ENCODE results near the gene WASHC3. TPM values are rescaled to one million over a fixed set of nuclear protein-coding genes. Genes with fewer than 3 reads are reported as not detected.

WASHC3 gene
- total and polyA plus RNA-seq, 2 experiments from 2014 or later: 6.6 to 24.6 TPM

DNA sequence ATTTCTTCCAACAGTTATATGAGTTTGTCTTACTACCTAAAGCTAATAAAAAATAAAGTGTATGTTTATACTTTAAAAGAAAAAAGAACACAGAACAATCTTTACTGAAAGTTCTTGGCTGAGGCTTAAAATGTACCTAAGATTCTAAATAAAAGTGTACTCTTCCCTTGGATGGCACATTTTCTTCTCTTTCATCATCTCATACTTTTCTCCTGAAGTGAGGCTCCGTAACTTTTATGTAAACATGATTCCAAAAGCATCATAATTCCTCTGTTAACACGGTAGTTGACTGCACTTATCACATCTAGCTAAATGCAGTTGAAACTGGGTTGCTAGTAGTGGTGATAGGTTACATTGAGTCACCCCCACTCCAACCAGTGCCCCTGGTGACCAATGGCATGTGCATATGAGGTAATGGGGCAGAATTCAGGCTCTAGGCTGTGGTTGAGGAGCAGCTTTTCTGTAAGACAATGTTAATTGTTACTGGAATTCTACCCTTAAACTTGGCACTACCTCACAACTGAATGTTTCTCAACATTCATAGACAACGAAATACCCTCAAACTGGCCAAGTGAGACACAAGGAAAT is 38.4 kb downstream of the WASHC3 start (continued):
- TF ChIP-seq STAT1 (IDR thresholded peaks at IDR 0.05; ENCODE audit: unreplicated experiment) (no peak), JUNB (IDR thresholded peaks at IDR 0.05; ENCODE audit: unreplicated experiment) (no peak), ZNF114 (CRISPR knock-in tag; IDR thresholded peaks at IDR 0.05) (no peak), POLR2AphosphoS5 (IDR thresholded peaks at IDR 0.05; ENCODE audit: low read depth) (no peak), CREB1 (CRISPR knock-in tag; IDR thresholded peaks at IDR 0.05; ENCODE audit: low read depth) (no peak), CTCF (conservative IDR thresholded peaks at IDR 0.05; ENCODE audit: low read depth in 2 of 2) (no peak), NANOG (IDR thresholded peaks at IDR 0.05; ENCODE audit: borderline replicate concordance) (no peak)
- TF ChIP-seq, protein P1, sequence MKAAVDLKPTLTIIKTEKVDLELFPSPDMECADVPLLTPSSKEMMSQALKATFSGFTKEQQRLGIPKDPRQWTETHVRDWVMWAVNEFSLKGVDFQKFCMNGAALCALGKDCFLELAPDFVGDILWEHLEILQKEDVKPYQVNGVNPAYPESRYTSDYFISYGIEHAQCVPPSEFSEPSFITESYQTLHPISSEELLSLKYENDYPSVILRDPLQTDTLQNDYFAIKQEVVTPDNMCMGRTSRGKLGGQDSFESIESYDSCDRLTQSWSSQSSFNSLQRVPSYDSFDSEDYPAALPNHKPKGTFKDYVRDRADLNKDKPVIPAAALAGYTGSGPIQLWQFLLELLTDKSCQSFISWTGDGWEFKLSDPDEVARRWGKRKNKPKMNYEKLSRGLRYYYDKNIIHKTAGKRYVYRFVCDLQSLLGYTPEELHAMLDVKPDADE (IDR thresholded peaks at IDR 0.05): no peak

GRCh38 chr12:102022286-102022685 is 39.5 kb downstream of the WASHC3 start:
- no peak for ATAC-seq
- TF ChIP-seq ZNF114 (CRISPR knock-in tag; IDR thresholded peaks at IDR 0.05) (no peak), ZNF331 (CRISPR knock-in tag; IDR thresholded peaks at IDR 0.05; ENCODE audit: low read depth) (no peak)

DNA sequence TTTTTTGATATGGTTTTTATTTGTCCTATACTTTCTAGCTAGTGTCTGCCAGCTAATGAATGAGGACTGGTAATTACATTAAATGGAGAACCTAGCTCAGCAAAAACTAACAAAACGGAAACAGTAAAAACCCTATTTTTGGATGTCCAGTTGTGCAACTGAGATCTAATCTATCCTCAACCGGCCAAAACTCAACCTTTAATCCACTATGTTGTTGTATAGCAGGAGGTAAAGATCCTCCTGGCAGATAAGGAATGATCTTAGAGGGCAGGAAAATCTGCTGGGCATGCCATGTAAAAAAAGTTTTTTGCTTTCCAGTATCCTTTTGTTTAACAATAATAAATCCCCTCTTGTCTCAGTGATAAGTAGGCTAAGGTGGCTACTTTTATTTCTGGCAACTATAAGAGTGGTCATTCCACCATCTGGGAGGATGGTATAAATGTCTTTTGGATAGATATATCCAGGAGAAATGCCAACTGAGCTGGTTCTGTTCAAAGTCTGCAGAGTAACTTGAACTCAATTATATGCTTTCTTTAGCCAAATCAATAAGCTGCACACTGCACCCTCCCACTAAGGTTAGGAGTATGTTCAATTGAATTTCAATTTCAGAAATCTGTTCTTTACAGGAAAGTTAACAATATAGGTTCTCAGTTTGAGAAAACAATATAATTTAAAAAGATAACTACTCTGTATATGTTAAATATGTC is 40.1 kb downstream of the WASHC3 start:
- no peaks in the 10 kb centered on the region for H3K27me3 ChIP-seq (ENCODE audit: insufficient read depth)
- H3K4me1 Mint-ChIP-seq: no peaks in the 10 kb centered on the region
- H4K20me1 ChIP-seq (replicated peaks; ENCODE audit: insufficient read depth): no peaks in the 10 kb centered on the region
- no peaks in the 10 kb centered on the region for H3K79me2 ChIP-seq (replicated peaks; ENCODE audit: insufficient read depth)
- H3K27ac Mint-ChIP-seq: no peak overlapping the region
- DNase-seq (ENCODE audit: low spot score) (no peak), ATAC-seq (no peak)
- no peaks in the 10 kb centered on the region for H3K9me3 Mint-ChIP-seq
- no peaks in the 10 kb centered on the region for H3K4me1 ChIP-seq (ENCODE audit: insufficient read depth)
- H3K9me2 ChIP-seq (ENCODE audit: insufficient read depth): no peaks in the 10 kb centered on the region
- no peaks in the 10 kb centered on the region for H3F3A ChIP-seq (replicated peaks; ENCODE audit: low read depth)
- H3K27ac ChIP-seq (ENCODE audit: low read depth): no peak overlapping the region
- H3K36me3 Mint-ChIP-seq (ENCODE audit: low read depth): no peaks in the 10 kb centered on the region
- no peaks in the 10 kb centered on the region for H3K36me3 ChIP-seq (ENCODE audit: insufficient read depth)
- H2AFZ ChIP-seq: no peak overlapping the region
- H3K27me3 Mint-ChIP-seq (ENCODE audit: insufficient read depth, low read depth, poor library complexity): no peaks in the 10 kb centered on the region
- H3K4me3 Mint-ChIP-seq: no peak overlapping the region
- no peak overlapping the region for H3K4me3 ChIP-seq
- H3K4me2 ChIP-seq: no peak overlapping the region
- TF ChIP-seq ZNF114 (CRISPR knock-in tag; IDR thresholded peaks at IDR 0.05) (no peak), STAT1 (IDR thresholded peaks at IDR 0.05; ENCODE audit: unreplicated experiment) (no peak), ZNF331 (CRISPR knock-in tag; IDR thresholded peaks at IDR 0.05; ENCODE audit: low read depth) (no peak), ZNF462 (CRISPR knock-in tag; IDR thresholded peaks at IDR 0.05) (no peak)

More at GRCh38 chr12:102022286-102022685, 39.5 kb downstream of the WASHC3 start:
- H3K4me2 ChIP-seq: no peak overlapping the region
- Mint-ChIP-seq H3K27me3 (ENCODE audit: insufficient read depth, low read depth, poor library complexity) (no peaks in the 10 kb centered on the region), H3K27ac (no peak overlapping the region), H3K36me3 (ENCODE audit: low read depth) (no peaks in the 10 kb centered on the region), H3K4me3 (no peak overlapping the region), H3K4me1 (no peaks in the 10 kb centered on the region), H3K9me3 (no peaks in the 10 kb centered on the region)
- no peaks in the 10 kb centered on the region for H3K36me3 ChIP-seq (ENCODE audit: insufficient read depth)
- H3K79me2 ChIP-seq (replicated peaks; ENCODE audit: insufficient read depth): no peaks in the 10 kb centered on the region
- no peaks in the 10 kb centered on the region for H4K20me1 ChIP-seq (replicated peaks; ENCODE audit: insufficient read depth)
- H3K27me3 ChIP-seq (ENCODE audit: insufficient read depth): no peaks in the 10 kb centered on the region
- no peak overlapping the region for H3K27ac ChIP-seq (ENCODE audit: low read depth)
- H2AFZ ChIP-seq: no peak overlapping the region
- H3K9me2 ChIP-seq (ENCODE audit: insufficient read depth): no peaks in the 10 kb centered on the region
- no peaks in the 10 kb centered on the region for H3K4me1 ChIP-seq (ENCODE audit: insufficient read depth)
- no peak overlapping the region for H3K4me3 ChIP-seq
- DNase-seq (ENCODE audit: low spot score): no peak
- no peaks in the 10 kb centered on the region for H3F3A ChIP-seq (replicated peaks; ENCODE audit: low read depth)
